Brain microvascular endothelial cell (primary cell): ENCODE measurements around the gene CKLF.

Experiments used
- DNase-seq: peaks from one replicate; pipeline ENCODE4 v3.0.0-alpha.2; 2020
- H3K27ac ChIP-seq: fragments of 250-450 bp; sonication (Bioruptor Pico); 2 replicates; pipeline ENCODE4 v1.5.1; 2020; ENCODE audit warnings: mild to moderate bottlenecking, moderate library complexity
- H3K27me3 ChIP-seq: fragments of 250-450 bp; sonication (Bioruptor Pico); replicated peaks from 2 replicates; pipeline ENCODE4 v1.5.1; 2020; ENCODE audit warnings: mild to moderate bottlenecking
- H3K36me3 ChIP-seq: fragments of 250-450 bp; sonication (Bioruptor Pico); replicated peaks from 2 replicates; pipeline ENCODE4 v1.5.1; 2020; ENCODE audit warnings: mild to moderate bottlenecking
- H3K4me3 ChIP-seq: 2 replicates; pipeline ENCODE4 v1.5.1; 2011; ENCODE audit warnings: low read depth, mild to moderate bottlenecking, control low read depth, low read length, moderate library complexity
- in situ Hi-C: cut with HindIII; loops from 2 replicates; pipeline ENCODE4 v1.10.0; 2017; ENCODE audit warnings: low sequenced_read_pairs, low pct_ligation_motif_present
- TF ChIP-seq, protein P1 (sequence below): IDR thresholded peaks from 2 replicates; pipeline ENCODE4 v1.5.1; 2011; ENCODE audit warnings: low read depth, mild to moderate bottlenecking, moderate library complexity, low read length, control low read depth, inconsistent platforms; ENCODE audit errors: missing control alignments

CKLF gene

DNA sequence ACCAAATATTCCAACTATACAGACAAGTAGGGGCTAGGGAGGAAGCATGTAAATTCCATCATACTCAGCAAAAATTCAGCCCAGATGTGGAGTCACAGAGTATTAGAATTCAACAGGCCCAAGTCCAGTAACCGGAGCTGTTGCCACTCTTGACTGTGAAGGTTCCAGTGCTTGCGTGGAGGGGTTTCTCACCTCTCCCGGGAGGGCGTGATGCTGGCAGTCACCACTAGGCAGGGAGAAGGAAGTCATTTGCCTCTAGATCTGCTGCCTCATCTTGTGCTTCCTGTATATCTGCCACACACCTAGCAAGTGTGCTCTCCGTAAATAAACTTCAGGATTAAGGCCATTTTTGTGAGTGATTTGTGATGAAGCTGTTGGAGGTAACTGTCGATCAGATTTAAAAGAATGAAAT, 1.0 kb upstream of the CKLF start:
- Histone ChIP-seq H3K4me3 (no peak overlapping the region), H3K27me3 (no peaks in the 10 kb centered on the region), H3K36me3 (no peaks in the 10 kb centered on the region), H3K27ac (no peak overlapping the region)
- TF ChIP-seq, protein P1, sequence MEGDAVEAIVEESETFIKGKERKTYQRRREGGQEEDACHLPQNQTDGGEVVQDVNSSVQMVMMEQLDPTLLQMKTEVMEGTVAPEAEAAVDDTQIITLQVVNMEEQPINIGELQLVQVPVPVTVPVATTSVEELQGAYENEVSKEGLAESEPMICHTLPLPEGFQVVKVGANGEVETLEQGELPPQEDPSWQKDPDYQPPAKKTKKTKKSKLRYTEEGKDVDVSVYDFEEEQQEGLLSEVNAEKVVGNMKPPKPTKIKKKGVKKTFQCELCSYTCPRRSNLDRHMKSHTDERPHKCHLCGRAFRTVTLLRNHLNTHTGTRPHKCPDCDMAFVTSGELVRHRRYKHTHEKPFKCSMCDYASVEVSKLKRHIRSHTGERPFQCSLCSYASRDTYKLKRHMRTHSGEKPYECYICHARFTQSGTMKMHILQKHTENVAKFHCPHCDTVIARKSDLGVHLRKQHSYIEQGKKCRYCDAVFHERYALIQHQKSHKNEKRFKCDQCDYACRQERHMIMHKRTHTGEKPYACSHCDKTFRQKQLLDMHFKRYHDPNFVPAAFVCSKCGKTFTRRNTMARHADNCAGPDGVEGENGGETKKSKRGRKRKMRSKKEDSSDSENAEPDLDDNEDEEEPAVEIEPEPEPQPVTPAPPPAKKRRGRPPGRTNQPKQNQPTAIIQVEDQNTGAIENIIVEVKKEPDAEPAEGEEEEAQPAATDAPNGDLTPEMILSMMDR = peak; percentile 56
- in situ Hi-C loops = no loop called here
- DNase-seq = no peak

DNA sequence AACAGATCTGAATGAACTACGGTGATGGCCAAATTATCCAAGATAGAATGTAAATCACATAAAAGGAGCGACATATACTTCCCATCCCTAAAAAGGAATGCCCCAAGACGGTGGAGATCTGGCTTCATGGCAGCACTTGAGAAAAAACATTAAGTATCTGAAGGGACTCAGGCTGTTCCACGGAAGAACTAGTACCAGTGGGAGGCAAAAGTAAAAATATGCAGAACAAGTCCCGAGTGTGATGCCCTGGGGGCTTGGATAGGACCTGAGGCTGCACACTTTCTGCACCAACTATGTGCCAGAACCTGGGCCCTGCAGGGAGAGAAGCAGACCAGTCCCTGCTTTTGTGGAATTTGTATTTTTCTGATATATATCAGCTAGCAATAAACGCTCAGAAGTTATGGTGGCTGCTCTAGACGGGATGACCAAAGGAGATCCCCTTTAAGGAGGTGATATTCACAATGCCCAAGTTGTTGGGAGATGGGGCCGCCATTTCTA, 539 bp upstream of the CKLF start:
- TF ChIP-seq, protein P1 = no peak
- Histone ChIP-seq H3K4me3 (peak overlapping the region; percentile 71), H3K27ac (peak overlapping the region; percentile 58), H3K27me3 (no peaks in the 10 kb centered on the region), H3K36me3 (no peaks in the 10 kb centered on the region)
- in situ Hi-C loops = no loop called here
- no peak for DNase-seq

DNA sequence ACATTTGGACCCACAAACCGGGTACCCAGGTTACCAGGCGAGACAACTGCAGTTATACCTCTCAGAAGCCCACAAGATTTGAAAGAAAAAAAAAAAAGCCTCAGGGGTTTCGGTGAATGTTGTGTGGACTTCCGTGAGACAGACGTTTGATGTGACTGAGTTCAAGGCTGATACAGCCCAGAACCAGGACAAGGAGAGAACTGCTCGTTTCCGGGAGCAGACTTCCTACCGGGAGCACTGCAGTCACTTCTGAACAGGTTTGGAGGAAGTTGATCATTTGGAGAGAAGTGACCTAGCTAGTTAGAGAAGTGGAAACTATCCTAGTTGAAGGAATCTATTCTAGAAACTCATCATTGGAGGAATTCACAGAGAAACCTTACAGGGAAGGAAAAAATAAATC, 847 bp downstream of the CKLF start:
- in situ Hi-C loops = no loop called here
- TF ChIP-seq, protein P1 = no peak
- no peak overlapping the region for H3K27ac ChIP-seq
- no peaks in the 10 kb centered on the region for H3K36me3 ChIP-seq
- H3K27me3 ChIP-seq = no peaks in the 10 kb centered on the region
- peak overlapping the region; percentile 71 for H3K4me3 ChIP-seq
- DNase-seq = no peak

DNA sequence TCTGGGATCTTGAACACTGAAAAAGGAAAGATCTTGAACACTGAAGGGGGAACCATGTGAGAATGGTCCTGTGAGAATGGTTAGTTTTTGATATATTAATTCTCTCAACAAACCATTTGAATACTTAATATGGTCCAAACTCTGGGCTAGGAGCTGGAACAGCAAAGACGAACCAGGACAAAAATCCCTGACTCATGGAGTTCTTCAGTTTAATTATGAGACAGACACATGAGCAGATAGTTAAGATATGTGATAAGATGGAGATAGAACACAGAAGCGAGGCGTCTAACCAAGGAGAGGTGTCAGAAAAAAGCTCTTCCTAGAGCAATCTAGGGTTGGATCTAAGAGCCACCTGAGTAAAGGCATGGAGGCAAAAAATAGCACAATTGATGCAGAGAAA, 1.6 kb downstream of the CKLF start:
- H3K4me3 ChIP-seq = peak overlapping the region; percentile 71
- in situ Hi-C loops = no loop called here

DNA sequence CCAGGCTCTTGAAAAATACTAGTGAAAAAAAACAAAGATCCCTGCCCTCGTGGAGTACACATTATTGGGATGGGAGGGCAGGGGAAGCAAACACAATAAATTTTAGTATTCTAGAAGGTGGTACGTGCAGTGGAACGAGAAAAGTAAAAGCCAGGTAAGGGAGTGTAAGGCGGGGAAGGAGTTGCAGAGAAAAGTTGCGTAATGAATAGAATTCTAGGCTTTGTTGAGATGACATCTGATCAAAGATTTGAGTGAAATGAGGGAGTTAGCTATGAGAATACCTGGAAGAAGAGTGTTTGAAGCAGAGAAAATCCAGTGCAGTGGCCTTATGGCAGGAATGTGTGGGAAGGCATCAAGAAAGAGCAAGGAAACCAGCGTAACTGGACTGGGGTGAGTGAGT, 2.1 kb downstream of the CKLF start:
- in situ Hi-C loops = no loop called here
- DNase-seq = no peak
- Histone ChIP-seq H3K4me3 (no peak overlapping the region), H3K36me3 (no peaks in the 10 kb centered on the region), H3K27me3 (no peaks in the 10 kb centered on the region), H3K27ac (no peak overlapping the region)
- TF ChIP-seq, protein P1 = no peak

More for the DNA sequence above, 1.6 kb downstream of the CKLF start:
- H3K27me3 ChIP-seq = no peaks in the 10 kb centered on the region
- DNase-seq = no peak
- no peak overlapping the region for H3K27ac ChIP-seq
- no peaks in the 10 kb centered on the region for H3K36me3 ChIP-seq
- TF ChIP-seq, protein P1 = no peak

DNA sequence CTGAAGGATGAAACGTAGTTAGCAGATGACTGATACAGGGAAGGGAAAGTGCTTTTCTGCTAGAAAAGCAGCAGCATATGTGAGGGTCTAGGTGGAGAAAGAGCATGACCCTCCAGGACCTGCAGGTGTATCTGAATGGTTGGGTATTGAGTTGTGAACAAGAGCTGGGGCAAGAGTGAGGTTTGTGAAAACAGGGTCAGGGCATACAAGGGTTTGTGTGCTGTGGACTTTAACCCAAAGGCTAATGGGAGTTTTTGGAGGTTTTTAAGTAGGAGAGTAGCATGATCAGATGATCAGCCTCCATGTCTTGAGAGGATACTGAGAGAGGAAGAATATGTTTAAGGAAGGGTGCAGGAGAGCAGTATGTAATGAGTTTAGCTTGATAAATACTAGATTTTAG, 7.7 kb downstream of the CKLF start:
- TF ChIP-seq, protein P1 = no peak
- H3K27ac ChIP-seq = no peak overlapping the region
- in situ Hi-C loops = no loop called here
- no peak overlapping the region for H3K4me3 ChIP-seq
- H3K27me3 ChIP-seq = no peaks in the 10 kb centered on the region
- H3K36me3 ChIP-seq = peaks cover 7% of the 10 kb centered on the region
- DNase-seq = no peak
